ENCODE data around the gene MBOAT7.

MBOAT7 gene

GRCh38 chr19:54164369-54165068 is 24.9 kb downstream of the MBOAT7 start:
- in situ Hi-C loops (cut with HindIII; ENCODE audit: low sequenced_read_pairs), result no loop called here

GRCh38 chr19:54162884-54163283 is 26.5 kb downstream of the MBOAT7 start:
- in situ Hi-C loops (cut with HindIII; ENCODE audit: low sequenced_read_pairs), result no loop called here

GRCh38 chr19:54162241-54162805 is 27.1 kb downstream of the MBOAT7 start:
- in situ Hi-C loops (cut with HindIII; ENCODE audit: low sequenced_read_pairs), result no loop called here

GRCh38 chr19:54160854-54161253 is 28.5 kb downstream of the MBOAT7 start:
- in situ Hi-C loops (cut with HindIII; ENCODE audit: low sequenced_read_pairs), result no loop called here

GRCh38 chr19:54160182-54160811 is 29.1 kb downstream of the MBOAT7 start:
- in situ Hi-C loops (cut with HindIII; ENCODE audit: low sequenced_read_pairs), result no loop called here

GRCh38 chr19:54159352-54160181 is 29.8 kb downstream of the MBOAT7 start, which contains the start of gene LENG1:
TSS of gene LENG1 (minus strand) at chr19:54159721. CDS start at chr19:54159695, 26 bp downstream.
- in situ Hi-C loops (cut with HindIII; ENCODE audit: low sequenced_read_pairs), result no loop called here

- in situ Hi-C loops (cut with HindIII; ENCODE audit: low sequenced_read_pairs), result no loop called here
Observed at GRCh38 chr19:54158812-54159351, 30.5 kb downstream of the MBOAT7 start.

GRCh38 chr19:54156953-54157352 is 32.4 kb downstream of the MBOAT7 start:
- in situ Hi-C loops (cut with HindIII; ENCODE audit: low sequenced_read_pairs), result no loop called here

GRCh38 chr19:54156490-54156889 is 32.9 kb downstream of the MBOAT7 start:
- in situ Hi-C loops (cut with HindIII; ENCODE audit: low sequenced_read_pairs), result no loop called here

GRCh38 chr19:54155694-54156093 is 33.7 kb downstream of the MBOAT7 start:
- in situ Hi-C loops (cut with HindIII; ENCODE audit: low sequenced_read_pairs), result no loop called here

- in situ Hi-C loops (cut with HindIII; ENCODE audit: low sequenced_read_pairs), result no loop called here
Observed at GRCh38 chr19:54154603-54155345, 34.6 kb downstream of the MBOAT7 start.

- in situ Hi-C loops (cut with HindIII; ENCODE audit: low sequenced_read_pairs), result no loop called here
Observed at GRCh38 chr19:54153731-54154326, 35.6 kb downstream of the MBOAT7 start.

GRCh38 chr19:54152878-54153524 is 36.4 kb downstream of the MBOAT7 start:
- in situ Hi-C loops (cut with HindIII; ENCODE audit: low sequenced_read_pairs), result no loop called here

GRCh38 chr19:54152267-54152666 is 37.1 kb downstream of the MBOAT7 start:
- in situ Hi-C loops (cut with HindIII; ENCODE audit: low sequenced_read_pairs), result no loop called here

- in situ Hi-C loops (cut with HindIII; ENCODE audit: low sequenced_read_pairs), result no loop called here
Observed at GRCh38 chr19:54151362-54152035, 37.9 kb downstream of the MBOAT7 start.

- in situ Hi-C loops (cut with HindIII; ENCODE audit: low sequenced_read_pairs), result no loop called here
Observed at GRCh38 chr19:54149021-54149812, 40.2 kb downstream of the MBOAT7 start.

- in situ Hi-C loops (cut with HindIII; ENCODE audit: low sequenced_read_pairs), result no loop called here
Observed at GRCh38 chr19:54148158-54148557, 41.2 kb downstream of the MBOAT7 start.

- in situ Hi-C loops (cut with HindIII; ENCODE audit: low sequenced_read_pairs), result no loop called here
Observed at GRCh38 chr19:54147676-54148075, 41.7 kb downstream of the MBOAT7 start.

Measured in DLD1 (cell line).